Right cardiac atrium (tissue), 5 donors: Measurements from ENCODE around the gene FAM120A. TPM values are rescaled to one million over a fixed set of nuclear protein-coding genes. Genes with fewer than 3 reads are reported as not detected.
A peak's percentile ranks its signal among the peaks of the same experiment; 100 is the strongest.

Source experiments
- ATAC-seq, 2 donors: fragments of 200-7000 bp; cut with Tn5 transposase; one replicate each; pipeline versions ENCODE4 v1.8.0 to v1.9.1; 2020; ENCODE audit warnings: moderate library complexity in 2 of 2, mild to moderate bottlenecking in 1 of 2
- DNase-seq, 3 donors: peaks; one replicate each; pipeline ENCODE4 v3.0.0-alpha.2; 2020
- H3K27ac ChIP-seq: one replicate; pipeline ENCODE4 v1.5.1; 2013; ENCODE audit warnings: mild to moderate bottlenecking, low read length, control low read depth, moderate library complexity
- H3K27me3 ChIP-seq: one replicate; pipeline ENCODE4 v1.6.1; 2013; ENCODE audit not compliant: control insufficient read depth, insufficient read depth
- H3K4me1 ChIP-seq: one replicate; pipeline ENCODE4 v1.6.1; 2013; ENCODE audit warnings: low read length; ENCODE audit not compliant: control insufficient read depth, insufficient read depth
- H3K4me3 ChIP-seq: one replicate; pipeline ENCODE4 v1.5.1; 2013; ENCODE audit warnings: low read length, control low read depth
- H3K9me3 ChIP-seq: one replicate; pipeline ENCODE4 v1.6.1; 2013; ENCODE audit warnings: low read length; ENCODE audit not compliant: control insufficient read depth
- WGBS: extraction: QIAGEN DNeasy Blood & Tissue Kit; methylation state at CpG from one replicate; pipeline ENCODE4 v1.1.7; 2013; 5-methylcytosine and 5-hydroxymethylcytosine counted together
- intact Hi-C, 4 donors: fragments of 100-400 bp; cut with DNase I; formaldehyde crosslinking; loops; one replicate each; pipeline versions ENCODE4 v1.11.0 to v1.14.0; 2022 to 2023
- polyA plus RNA-seq: library from polyadenylated mRNA; stranded (reverse); fragments of 200-250 nt; gene quantifications from one replicate; pipeline ENCODE4 v1.2.3, GENCODE V29; 2013
- total RNA-seq, 4 donors: library from RNA; stranded (reverse); fragmentation: NEBNext Ultra II Directional; extraction: Animal tissue kit (Norgen Biotek cat#: 25700); gene quantifications; one replicate each; pipeline ENCODE4 v1.2.1, GENCODE V29; 2021
- donor health status: healthy with polysubstance abuse.
- donor health status: DM: no; HTN: yes; CAD: no.
- donor health status: DM: no; HTN: no; CAD: no.
- donor health status: DM: no; HTN: yes; CAD: no; lungs with severe emphysema.
- donor health status: DM: yes; HTN: yes; CAD: no.

Gene FAM120A
- total and polyA plus RNA-seq, 5 donors: 42.3 to 111 (median 86.6) TPM

DNA sequence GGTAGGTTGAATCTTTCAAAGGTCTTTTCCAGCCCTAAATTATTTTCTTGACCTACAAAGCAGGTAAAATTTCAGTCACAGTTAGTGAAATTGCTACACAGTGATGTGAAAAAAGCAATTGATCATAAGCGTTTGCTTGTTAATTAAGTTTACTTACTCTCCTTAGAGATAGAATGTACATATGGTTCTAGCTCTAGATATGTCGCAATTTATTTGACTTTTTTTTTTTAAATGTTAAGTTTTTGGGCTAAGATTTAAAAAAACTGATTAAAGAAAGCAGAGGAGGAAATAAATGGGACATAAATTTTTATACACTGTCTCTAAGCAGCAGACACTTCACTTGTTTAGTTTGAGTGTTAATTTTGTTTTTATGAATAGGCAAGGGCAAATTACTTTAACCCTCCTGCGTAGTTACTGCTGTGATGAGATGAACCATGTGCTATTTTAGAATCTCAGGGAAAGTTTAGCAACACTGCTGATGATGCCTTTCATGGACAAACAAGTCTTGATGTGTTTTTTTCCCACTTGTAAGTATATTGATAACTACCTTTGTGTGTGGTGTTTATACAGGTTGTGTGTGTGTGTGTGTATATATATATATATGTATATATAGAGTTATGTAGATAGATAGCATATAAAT, 40.2 kb downstream of the FAM120A start:
- no peak for ATAC-seq
- peaks cover 12% of the 10 kb centered on the region for H3K4me1 ChIP-seq
- H3K27ac ChIP-seq: no peak overlapping the region

DNA sequence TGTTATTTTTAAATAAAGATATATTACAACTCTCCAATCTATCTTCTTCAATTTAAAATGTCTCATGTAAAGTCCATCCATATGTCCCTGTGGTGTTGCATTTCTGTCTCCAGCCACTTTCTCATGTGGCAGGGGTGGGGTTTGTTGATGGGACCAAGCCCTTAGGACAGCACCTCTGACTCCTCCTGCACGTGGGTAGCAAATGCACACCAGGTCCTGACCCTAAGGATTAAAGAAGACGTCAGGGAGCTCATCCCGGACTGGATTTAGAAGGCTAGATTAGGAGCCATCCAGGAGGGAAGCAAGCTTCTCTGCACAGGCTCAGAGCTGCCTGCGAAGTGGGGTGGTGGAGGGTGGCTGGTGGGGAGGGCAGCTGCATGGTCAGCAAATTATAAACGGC, 40.8 kb downstream of the FAM120A start:
- intact Hi-C loops: no loop called here
- ATAC-seq: no peak
- no peak for DNase-seq
- Histone ChIP-seq H3K27ac (no peak overlapping the region), H3K4me1 (peaks cover 12% of the 10 kb centered on the region), H3K4me3 (no peak overlapping the region), H3K27me3 (no peaks in the 10 kb centered on the region), H3K9me3 (no peaks in the 10 kb centered on the region)
- WGBS: 56% methylated on average over 5 of the region's 5 CpGs

More for the DNA sequence above, 40.2 kb downstream of the FAM120A start:
- intact Hi-C loops: no loop called here
- no peaks in the 10 kb centered on the region for H3K9me3 ChIP-seq
- no peak for DNase-seq
- no peaks in the 10 kb centered on the region for H3K27me3 ChIP-seq
- H3K4me3 ChIP-seq: no peak overlapping the region
- 88% methylated on average over 3 of the region's 3 CpGs for WGBS

DNA sequence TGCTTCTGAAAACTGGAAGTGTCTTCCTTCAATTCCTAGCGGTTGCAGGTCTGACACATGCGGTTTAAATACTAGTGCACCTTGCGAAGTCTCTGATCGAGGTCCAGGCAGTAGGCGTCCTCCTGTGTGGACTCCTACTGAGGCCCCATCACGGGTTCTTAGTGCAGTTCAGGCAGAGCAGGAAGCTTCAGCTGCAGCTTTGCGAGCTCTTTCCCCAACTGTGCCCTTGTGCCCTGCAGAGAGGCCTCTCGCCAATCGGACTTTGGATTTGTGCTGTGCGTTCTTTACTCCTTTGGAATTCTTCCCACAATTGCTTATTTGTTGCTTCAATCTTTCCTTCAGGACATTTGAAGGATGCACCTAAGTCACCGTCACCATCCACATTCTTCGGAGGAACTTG, 42.5 kb downstream of the FAM120A start:
- no peak overlapping the region for H3K4me3 ChIP-seq
- no peaks in the 10 kb centered on the region for H3K9me3 ChIP-seq
- intact Hi-C loops: no loop called here
- ATAC-seq: no peak
- DNase-seq: no peak
- H3K4me1 ChIP-seq: peaks cover 8% of the 10 kb centered on the region
- H3K27ac ChIP-seq: no peak overlapping the region
- WGBS: 96% methylated on average over 12 of the region's 12 CpGs
- no peaks in the 10 kb centered on the region for H3K27me3 ChIP-seq

DNA sequence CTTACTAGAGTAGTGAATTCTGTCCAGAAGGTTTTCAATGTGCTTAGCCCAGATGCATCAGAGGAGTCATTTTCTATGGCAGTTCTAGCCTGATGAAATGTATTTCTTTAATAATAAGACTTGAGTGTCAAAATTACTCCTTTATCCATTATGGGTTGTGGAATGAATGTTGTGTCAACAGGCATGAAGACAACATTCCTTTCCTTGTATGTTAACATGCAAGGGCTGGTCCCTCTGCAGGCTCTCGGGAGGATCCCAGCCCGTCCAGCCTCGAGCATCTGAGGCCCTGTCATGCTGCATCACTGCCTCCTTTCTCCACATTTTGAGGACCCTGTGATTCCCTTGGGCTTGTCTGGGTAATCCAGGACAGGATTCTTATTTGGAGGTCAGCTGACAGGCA, 44.8 kb downstream of the FAM120A start:
- WGBS: 87% methylated on average over 3 of the region's 3 CpGs
- no peaks in the 10 kb centered on the region for H3K27me3 ChIP-seq
- no peak overlapping the region for H3K4me3 ChIP-seq
- H3K4me1 ChIP-seq: peaks cover 11% of the 10 kb centered on the region
- intact Hi-C loops: no loop called here
- H3K9me3 ChIP-seq: no peaks in the 10 kb centered on the region
- no peak for ATAC-seq
- no peak overlapping the region for H3K27ac ChIP-seq
- DNase-seq: no peak

DNA sequence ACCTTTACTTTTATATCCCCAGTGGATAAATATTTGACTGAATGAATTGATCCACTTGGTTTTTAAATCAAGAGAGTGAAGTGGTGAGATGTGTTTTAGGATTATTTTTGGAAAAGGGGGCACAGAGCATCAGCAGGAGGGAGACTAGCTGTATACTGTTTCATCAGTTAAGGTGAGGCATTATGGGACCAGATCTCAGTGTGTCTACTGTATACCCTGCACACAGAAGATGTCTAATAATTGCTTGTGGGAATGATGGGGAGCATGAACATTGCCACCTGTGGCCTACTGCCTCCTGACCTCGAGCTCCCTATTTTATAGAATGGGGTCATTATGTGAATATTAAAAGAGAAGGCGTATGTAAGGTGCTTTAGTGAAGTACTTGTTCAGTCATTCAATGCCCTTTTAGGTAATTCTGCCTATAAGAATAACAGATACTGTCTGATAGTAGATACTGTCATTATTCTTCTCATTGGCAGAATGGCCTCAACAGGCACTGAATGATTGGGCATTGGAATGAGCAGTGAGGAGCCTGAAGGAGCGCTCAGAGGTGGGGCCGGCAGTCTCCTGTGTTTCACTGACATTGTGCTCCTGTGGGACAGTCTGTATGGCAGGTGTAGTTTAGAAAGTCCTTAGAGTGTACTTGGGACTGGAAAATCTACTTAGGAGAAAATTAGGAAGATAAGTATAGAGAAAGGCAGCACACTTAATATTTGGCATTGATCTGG, 49.2 kb downstream of the FAM120A start:
- DNase-seq: no peak

DNA sequence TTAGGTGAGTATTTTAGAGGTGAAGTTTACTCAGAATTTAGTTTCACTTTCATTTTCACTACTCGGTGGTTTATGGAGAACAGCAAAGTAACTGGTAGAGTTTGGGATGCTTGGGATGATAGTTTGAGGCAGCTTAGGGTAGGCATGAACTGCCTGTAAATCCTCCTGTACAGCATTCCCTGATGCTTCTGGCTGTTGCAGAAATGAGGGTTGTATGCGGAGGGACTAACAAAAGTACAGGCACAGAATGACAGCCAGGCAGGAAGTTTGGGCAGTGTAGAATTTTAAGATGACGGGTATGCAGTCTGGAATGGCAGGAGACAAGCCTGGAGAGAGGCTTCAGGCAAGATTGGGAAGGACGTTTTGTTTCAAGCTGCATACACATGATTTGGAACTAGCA, 49.9 kb downstream of the FAM120A start:
- WGBS: 21% methylated on average over 4 of the region's 4 CpGs
- no peak for DNase-seq
- no peaks in the 10 kb centered on the region for H3K9me3 ChIP-seq
- peak overlapping the region; percentile 48 for H3K4me3 ChIP-seq
- H3K4me1 ChIP-seq: peaks cover 3% of the 10 kb centered on the region
- ATAC-seq: peak; percentile 44 to 60
- intact Hi-C loops: no loop called here
- no peaks in the 10 kb centered on the region for H3K27me3 ChIP-seq
- H3K27ac ChIP-seq: peak overlapping the region; percentile 25

More for the DNA sequence above, 49.2 kb downstream of the FAM120A start:
- intact Hi-C loops: no loop called here
- 88% methylated on average over 4 of the region's 4 CpGs for WGBS
- H3K9me3 ChIP-seq: no peaks in the 10 kb centered on the region
- no peaks in the 10 kb centered on the region for H3K27me3 ChIP-seq
- ATAC-seq: peak in 1 of 2 donors; percentile 31
- peaks cover 3% of the 10 kb centered on the region for H3K4me1 ChIP-seq
- peak overlapping the region; percentile 48 for H3K4me3 ChIP-seq
- H3K27ac ChIP-seq: no peak overlapping the region

DNA sequence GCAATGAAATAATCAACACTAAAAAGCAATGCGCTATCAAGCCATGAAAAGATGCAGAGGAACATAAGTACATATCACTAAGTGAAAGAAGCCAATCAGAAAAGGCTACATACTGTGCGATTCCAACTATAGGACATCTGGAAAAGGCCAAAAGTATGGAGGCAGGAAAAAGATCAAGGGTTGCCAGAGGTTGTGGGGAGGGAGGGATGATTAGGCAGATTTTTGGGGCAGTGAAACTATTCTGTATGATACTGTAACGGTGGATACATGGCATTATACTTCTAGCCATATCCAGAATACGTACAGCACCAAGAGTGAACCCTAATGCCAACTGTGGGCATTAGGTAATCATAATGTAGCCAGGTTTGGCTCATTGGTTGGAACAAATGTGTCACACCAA, 51.9 kb downstream of the FAM120A start:
- Histone ChIP-seq H3K4me3 (no peak overlapping the region), H3K27ac (no peak overlapping the region), H3K9me3 (no peaks in the 10 kb centered on the region), H3K4me1 (peaks cover 3% of the 10 kb centered on the region), H3K27me3 (no peaks in the 10 kb centered on the region)
- intact Hi-C loops: no loop called here
- DNase-seq: no peak
- no peak for ATAC-seq
- WGBS: 96% methylated on average over 4 of the region's 4 CpGs

DNA sequence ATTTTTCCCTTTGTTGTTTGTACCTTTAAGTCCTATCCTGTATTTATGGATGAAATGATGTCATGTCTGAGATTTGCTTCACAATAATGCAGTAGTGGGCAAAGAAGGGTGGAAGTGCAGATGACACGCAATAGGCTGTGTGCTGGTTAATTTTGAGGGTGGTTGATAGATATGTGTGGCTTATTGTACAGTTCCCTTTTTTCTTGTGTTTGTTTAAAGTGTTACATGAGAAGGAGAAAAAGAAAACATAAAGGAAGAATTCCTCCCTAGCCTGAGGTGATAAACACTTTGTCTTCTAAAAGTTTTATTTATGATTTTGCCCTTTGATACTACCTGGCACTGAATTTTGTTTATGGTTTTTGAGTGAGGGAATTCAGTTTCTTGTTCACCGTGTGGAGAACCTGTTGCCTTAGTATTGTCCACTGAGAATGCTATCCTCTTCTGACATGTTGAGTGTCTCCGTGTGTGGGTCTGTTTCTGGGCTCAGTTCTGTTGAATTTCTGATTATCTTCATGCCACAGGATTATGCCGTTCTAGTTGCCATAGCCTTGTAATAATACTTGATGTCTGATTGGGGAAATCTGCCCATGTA, 54.2 kb downstream of the FAM120A start:
- WGBS: 71% methylated on average over 4 of the region's 4 CpGs
- Histone ChIP-seq H3K27me3 (no peaks in the 10 kb centered on the region), H3K27ac (no peak overlapping the region), H3K4me3 (no peak overlapping the region), H3K4me1 (no peaks in the 10 kb centered on the region), H3K9me3 (no peaks in the 10 kb centered on the region)
- no peak for ATAC-seq
- DNase-seq: no peak
- intact Hi-C loops: no loop called here

DNA sequence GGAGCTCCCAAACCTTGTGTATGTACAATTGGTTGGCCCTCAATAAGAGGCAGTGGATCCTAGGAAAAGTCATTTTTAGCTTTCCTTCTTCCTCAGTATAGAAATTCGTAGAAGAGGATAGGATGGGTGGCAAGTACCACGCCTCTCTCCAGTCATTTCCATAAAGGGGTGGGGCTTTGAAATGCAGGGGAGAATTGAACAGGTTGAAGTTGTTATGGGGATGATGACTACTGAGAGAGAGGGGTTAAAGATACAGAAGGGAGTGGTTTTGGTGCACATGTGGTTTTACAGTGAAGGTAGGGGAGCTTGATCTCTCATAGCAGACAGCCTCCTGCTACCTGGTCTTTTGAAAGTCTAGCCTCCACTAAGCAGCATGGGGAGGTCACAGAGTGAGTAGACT, 56.3 kb downstream of the FAM120A start:
- 90% methylated on average over 2 of the region's 2 CpGs for WGBS
- Histone ChIP-seq H3K4me3 (no peak overlapping the region), H3K27me3 (no peaks in the 10 kb centered on the region), H3K9me3 (no peaks in the 10 kb centered on the region), H3K4me1 (no peaks in the 10 kb centered on the region), H3K27ac (no peak overlapping the region)
- ATAC-seq: no peak
- intact Hi-C loops: no loop called here
- no peak for DNase-seq

DNA sequence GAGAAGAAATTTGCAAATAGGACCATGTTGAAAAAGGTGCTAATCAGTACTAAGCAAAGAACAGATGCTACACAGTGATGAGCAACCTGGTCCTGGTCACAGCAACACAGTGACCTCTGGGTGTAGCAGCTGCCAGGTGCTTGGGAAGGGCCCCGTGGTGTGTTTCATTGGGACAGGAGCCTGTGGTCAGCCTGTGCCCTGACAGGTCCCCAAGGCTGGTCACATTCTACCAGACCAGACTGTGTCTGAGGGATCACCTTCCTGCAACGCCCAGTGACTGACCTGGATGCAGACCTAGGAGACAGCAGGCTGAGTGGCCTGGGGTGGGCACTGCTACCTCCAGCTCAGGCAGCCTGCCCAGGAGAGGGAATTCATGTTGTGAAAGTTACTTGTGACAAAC, 56.7 kb downstream of the FAM120A start:
- Histone ChIP-seq H3K27ac (no peak overlapping the region), H3K4me3 (no peak overlapping the region), H3K4me1 (no peaks in the 10 kb centered on the region), H3K9me3 (no peaks in the 10 kb centered on the region), H3K27me3 (no peaks in the 10 kb centered on the region)
- 84% methylated on average over 2 of the region's 2 CpGs for WGBS
- intact Hi-C loops: no loop called here
- no peak for DNase-seq
- no peak for ATAC-seq

DNA sequence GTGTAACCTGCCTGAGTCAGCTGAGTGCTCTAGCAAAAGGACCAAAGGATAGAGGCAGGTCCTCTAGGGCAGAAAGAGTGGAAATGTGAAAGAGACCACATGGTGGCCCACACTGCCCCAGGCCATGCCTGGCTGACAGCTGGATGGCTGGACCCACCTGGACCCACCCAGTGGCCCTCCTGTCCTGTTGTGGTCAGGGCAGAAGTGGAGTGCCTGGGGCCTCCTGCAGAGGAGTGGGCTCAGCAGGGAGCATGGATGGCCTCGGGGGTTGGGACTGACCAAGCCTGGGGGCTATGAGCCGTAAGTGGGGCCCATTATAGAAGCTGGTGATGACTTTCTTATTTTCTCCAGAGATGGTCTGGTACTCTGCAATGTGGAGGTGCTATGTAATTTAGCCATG, 57.6 kb downstream of the FAM120A start:
- 90% methylated on average over 2 of the region's 2 CpGs for WGBS
- Histone ChIP-seq H3K27ac (no peak overlapping the region), H3K4me1 (no peaks in the 10 kb centered on the region), H3K9me3 (no peaks in the 10 kb centered on the region), H3K4me3 (no peak overlapping the region), H3K27me3 (no peaks in the 10 kb centered on the region)
- intact Hi-C loops: no loop called here
- ATAC-seq: no peak
- peak in 1 of 3 donors; percentile 48 for DNase-seq
